CD4-positive, alpha-beta T cell treated with Interleukin-17A for 4 hours (primary cell): ENCODE data around the gene TEX26.

Source experiments
- DNase-seq: peaks from one replicate; pipeline ENCODE4 v3.0.0-alpha.2; 2020; ENCODE audit warnings: mixed read lengths

The TEX26 gene

GRCh38 chr13:30982506-30982905 lies 50.0 kb downstream of the TEX26 start:
- DNase-seq: no peak

DNA sequence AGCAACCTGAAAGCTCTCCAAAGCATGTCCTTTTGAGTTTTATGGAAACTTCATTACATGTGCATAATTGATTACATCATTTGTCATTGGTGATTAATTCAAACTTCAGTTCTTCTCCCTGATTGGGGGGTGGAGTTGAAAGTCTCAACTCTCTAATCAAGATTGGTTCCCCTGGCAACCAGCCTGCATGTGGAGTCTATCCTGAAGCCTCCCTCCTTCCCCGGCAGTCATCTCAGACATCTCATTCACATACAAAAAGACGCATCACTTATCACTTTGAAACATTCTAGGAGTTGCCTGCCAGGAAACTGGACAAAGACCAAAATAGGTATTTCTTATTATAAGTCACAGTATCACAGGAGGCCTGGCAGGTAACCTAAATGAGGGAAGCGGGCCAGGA lies 50.5 kb downstream of the TEX26 start:
- no peak for DNase-seq

DNA sequence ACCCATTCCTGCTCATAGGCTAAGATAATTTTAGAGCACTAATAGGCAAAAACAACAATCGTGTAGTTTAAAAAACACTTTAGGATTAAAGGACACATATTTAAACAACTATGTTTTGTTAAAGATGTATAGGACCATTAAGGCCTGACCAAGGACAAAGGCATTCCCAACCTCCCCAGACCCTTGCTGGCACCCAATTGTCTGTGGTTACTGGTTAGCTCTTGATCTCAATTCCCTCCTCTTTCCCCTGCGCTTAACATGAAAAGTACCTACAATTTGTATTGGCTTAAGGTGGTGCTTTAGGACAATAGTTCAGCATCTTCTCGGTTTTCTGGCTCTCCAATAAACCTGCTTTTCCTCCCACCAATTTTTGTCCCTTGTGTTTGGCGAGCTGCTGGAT lies 51.0 kb downstream of the TEX26 start:
- no peak for DNase-seq

GRCh38 chr13:30984620-30985019 lies 52.2 kb downstream of the TEX26 start:
- no peak for DNase-seq

GRCh38 chr13:30985637-30986205 lies 53.3 kb downstream of the TEX26 start:
- DNase-seq: no peak

DNA sequence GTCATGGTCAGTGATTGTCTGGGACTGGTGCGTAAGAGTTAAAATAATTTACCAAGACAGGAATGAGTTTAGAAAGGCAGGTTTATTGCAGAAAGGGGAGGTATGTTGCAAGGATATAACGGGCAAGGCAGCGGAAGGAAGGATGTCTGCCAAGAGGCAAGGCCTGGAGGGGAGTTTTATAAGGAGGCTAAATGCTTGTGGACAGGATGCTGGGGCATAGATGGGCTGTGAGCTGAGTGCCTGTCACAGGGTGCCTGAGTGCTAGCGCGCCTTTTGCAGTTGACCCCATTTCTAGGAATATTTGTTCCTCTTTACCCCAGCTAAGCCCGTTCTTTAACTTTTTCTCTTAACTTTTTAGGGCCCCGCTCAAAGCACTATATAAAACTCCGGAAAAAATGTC lies 58.7 kb downstream of the TEX26 start:
- no peak for DNase-seq

GRCh38 chr13:30991922-30992321 lies 59.5 kb downstream of the TEX26 start:
- no peak for DNase-seq

DNA sequence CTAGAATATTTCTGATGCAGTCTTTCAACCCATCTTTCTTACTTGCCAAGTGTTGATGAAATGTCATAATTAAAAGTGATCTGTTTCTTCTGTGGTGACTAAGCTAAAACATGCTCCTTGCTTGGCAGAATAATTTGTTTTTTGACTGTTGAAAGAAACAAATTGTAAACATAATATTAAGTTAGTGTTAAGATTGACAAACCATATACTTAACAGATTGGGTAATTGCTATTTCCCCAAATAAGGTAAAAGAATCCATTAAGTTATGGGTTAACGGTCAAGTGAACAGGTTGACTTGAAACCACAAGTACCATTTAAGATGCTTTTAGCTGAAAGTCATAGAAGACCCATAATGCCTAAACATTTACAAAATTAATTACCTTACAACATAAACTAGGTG lies 62.9 kb downstream of the TEX26 start:
- DNase-seq: no peak

GRCh38 chr13:30997697-30998096 lies 65.2 kb downstream of the TEX26 start:
- DNase-seq: no peak

DNA sequence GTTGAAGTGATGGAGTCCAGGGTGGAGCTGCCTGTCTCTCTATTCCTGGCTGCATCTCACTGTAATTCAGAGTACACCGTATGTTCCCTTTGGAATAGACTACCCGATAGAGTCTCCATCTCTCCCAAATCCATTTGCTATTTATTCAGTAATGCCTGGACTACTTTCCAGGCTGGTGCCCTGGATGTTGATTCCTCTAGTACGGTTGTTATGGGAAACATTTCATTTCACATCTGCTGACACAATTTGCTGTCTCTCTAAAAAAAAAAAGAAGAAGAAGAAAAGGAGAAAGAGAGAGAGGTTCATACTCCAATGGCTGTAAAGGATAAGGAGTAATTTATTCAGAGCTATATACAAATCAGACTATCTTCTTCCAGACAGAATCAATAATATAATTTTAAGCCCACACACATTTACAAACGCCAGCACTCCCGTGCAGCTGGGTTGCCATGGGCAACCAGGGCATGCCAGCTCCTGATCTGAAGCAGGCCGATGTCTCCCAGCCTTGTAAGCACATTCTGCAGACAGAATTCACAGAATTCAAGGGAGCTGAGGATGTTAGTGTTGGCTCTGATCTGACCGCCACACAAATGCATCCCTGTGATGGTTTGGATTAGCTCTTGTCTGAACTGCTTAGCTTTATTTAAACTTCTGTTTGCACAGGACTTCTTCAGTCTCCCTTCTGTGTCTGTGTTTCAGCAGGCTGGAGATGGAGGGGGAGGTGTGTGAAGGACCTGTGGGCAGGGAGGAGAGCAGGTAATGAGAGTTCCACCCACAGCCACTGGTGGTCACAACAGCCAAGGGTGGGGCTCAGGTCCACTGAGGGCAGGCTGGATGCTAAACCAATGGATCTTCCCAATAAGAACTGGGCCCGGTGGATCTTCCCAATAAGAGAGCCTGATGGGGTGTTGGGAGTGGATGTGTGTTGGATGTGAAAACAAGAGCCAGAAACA lies 66.0 kb downstream of the TEX26 start:
- DNase-seq: no peak

- DNase-seq: no peak
Observed at GRCh38 chr13:31000889-31001288, 68.4 kb downstream of the TEX26 start.

DNA sequence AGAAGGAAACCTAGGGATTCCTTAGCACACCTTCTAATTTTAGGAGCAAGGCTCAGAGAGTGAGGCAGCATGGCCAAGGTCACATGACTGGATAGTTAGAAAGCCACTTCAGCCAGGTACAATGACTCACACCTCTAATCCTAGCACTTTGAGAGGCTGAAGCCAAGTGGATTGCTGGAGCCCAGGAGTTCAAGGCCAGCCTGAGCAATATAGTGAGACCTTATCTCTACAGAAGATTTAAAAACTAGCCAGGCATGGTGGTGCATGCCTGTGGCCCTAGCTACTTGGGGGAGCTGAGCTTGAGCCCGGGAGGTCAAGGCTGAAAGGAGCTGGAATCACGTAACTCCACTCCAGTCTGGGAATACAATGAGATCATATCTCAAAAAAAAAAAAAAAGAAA lies 69.2 kb downstream of the TEX26 start:
- no peak for DNase-seq

- DNase-seq: no peak
Observed at GRCh38 chr13:31005066-31005465, 72.6 kb downstream of the TEX26 start.

GRCh38 chr13:31007417-31007816 lies 75.0 kb downstream of the TEX26 start:
- no peak for DNase-seq

DNA sequence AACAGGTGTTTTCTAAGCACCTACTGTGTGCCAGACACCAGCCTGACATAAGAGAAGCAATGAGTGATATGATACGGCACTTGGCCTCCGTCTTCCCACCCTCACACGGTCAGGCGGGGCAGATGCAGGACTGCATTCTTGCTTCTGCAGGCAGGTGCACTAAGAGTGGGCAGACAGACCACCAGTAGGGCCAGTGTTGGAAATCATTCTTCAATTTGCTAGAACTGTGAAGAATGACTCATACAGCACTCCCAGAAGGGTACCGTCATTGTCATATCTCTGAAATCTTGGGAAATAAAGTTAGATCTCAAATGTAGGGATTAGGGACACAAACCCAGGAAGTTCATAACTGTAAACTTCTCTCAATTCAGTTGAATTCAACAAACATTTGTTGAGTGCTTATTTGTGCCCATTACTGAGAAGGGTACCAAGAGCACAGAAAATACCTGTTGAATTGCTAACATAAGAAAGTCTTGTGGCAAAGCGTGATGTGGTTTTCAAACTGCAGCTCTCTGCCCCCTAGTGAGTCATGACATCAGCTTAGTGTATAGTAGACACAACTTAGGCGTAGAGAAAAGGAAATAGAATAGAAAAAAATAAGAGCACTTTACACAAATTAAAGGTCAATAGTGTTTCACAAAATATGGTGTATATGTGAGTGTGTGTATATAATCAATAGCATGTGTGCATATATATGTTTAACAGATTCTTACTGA lies 76.1 kb downstream of the TEX26 start:
- no peak for DNase-seq

- DNase-seq: no peak
Observed at GRCh38 chr13:31009166-31009565, 76.7 kb downstream of the TEX26 start.

DNA sequence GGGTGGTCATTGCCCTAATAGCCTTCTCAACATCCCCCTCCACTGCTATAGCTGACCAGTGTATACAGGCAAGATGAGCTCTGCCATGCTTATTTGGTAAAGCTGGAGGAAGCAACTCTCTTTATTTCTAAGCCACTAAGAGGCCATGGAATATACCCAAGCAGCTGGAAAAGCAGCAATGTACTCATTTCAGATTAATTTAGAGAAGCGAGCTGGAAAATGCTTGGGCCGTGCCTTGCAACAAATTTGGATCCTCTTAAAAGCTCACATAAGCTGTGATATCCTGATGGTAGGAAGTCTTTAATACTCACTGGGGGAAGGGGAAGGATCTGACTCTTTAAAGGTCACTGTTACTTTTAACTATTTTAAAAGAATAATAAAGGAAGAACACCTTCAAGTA lies 77.8 kb downstream of the TEX26 start:
- no peak for DNase-seq

DNA sequence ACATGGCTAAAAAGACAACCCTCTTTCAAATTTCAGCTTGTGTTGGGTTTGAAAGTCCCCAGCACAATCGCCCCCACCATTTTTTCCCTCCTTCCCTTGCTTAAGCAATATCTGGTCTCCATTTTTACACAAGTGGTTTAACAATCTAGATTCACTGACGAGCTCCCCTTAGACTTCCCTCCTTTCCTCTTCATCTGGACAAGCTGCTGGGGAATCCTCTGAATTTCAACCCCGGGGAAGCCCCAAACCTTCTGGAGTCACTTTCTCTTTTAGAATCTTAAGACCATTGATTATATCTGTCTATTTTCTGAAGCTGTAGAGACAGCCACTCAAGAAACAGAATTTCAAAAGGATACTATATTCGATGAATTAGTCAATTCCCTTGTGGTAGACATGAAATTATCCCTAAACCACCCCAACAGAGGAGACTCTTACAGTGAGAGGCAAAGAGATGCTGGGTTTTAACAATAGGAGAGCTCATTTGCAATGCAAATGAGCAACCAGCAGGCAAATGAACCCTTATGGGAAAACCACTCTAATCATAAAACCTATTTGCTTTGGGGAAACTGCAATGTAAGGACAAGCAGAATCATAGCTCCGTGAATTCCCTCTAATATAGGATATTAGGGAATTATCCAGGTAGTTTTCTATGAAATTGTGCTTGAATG lies 78.9 kb downstream of the TEX26 start:
- DNase-seq: no peak

GRCh38 chr13:31011901-31012654 lies 79.6 kb downstream of the TEX26 start:
- no peak for DNase-seq

DNA sequence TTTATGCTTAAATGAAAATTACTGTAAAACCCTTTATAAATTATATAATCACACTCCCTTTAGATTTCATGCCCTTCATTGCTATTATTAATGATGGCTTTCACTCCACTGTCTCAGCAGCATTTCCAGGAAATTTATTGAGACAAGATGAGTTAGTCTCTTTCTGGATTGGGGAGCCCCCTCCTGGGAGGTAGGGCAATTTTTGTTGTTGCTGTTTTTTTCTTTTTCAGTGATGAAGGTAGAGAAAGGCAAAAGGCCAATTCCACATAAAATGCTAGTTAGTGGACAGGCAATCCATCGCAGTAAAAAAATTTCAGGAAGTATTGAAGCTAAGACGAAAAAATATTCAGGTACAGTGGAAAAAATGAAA lies 80.2 kb downstream of the TEX26 start:
- no peak for DNase-seq

GRCh38 chr13:31014456-31014855 lies 82.0 kb downstream of the TEX26 start:
- no peak for DNase-seq

DNA sequence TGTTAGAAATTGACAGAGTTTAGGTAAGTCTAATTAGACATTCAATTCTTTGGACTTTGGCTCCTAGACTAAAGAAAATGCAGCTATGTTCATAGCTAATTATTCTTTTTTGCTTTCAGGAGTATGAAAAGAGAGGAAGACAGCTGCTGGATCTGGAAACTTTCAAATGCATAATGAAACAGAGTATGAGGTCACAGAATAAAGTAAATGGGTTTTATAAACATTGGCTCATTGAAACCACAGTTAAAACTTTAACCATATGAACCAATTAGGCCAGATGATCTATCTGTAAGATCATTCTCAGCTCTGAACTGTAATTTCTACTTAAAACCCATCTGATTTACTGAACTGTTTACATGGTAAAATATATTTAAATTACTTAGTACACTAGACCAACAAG lies 82.7 kb downstream of the TEX26 start:
- no peak for DNase-seq
